Activated T-helper 1 cell treated with Interleukin-2 at 50 U/mL for 16 hours (primary cell): ENCODE results near the gene MYLK.

Experiments used
- DNase-seq: peaks from one replicate; pipeline ENCODE4 v3.0.0-alpha.2; 2020; ENCODE audit warnings: low read depth

Gene MYLK

DNA sequence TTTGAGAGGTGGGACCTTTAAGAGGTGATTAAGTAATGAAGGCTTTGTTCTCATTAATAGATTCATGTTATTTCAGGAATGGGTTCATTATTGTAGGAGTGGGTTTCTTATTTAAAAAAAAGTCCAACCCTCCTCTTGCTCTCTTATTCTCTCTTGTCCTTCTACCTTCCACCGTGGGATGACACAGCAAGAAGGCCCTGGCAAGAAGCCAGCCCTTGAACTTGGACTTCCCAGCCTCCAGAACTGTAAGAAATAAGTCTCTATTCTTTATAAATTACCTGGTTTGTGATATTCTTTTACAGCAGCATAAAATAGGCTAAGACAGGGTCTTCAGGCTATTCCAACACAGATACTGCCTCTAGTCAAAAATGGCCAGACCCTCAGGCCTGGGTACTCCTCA lies 62.2 kb downstream of the MYLK start:
- DNase-seq, result no peak

DNA sequence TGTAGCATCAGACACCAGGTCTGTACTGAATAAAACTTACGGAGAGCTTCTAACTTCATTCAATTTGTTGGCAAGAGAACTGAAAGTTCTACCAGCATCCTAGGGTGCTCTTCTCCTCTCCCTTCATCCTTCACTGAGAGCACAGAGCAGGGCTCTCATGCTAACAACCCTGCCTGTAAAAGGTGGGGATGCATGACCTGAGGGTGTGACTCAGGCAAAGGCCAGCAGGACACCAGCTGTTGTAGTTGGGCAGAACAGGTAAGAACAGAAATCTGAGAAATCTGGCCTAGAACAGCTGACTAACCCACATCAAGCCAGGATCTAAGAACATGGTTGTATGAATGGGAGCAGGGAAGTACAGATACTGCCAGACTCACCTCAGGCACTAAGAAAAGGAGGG lies 64.2 kb downstream of the MYLK start:
- DNase-seq, result no peak

DNA sequence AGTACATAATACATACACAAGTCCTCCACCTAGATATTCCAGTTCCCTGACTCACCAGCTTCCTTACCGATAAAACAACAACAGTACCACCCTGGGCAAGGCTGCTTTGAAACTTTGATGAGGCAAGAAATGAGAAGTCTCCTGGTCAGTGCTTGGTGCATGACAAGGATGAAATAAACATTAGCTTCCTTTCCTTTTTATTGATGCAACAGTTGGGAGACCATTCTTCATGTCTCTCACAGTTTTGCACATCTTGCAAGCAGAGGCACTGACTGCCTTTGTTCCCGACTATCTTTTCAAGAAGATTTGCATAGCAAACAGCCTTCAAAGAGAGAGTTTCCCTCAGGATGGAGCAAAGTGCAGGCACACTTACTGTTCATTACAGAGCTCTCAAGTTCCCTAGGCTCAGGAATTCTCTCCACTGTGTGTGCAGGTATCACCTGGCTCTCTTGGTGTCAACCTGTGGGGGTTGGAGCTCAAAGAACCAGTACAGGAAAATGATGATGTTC lies 65.2 kb downstream of the MYLK start:
- no peak for DNase-seq

DNA sequence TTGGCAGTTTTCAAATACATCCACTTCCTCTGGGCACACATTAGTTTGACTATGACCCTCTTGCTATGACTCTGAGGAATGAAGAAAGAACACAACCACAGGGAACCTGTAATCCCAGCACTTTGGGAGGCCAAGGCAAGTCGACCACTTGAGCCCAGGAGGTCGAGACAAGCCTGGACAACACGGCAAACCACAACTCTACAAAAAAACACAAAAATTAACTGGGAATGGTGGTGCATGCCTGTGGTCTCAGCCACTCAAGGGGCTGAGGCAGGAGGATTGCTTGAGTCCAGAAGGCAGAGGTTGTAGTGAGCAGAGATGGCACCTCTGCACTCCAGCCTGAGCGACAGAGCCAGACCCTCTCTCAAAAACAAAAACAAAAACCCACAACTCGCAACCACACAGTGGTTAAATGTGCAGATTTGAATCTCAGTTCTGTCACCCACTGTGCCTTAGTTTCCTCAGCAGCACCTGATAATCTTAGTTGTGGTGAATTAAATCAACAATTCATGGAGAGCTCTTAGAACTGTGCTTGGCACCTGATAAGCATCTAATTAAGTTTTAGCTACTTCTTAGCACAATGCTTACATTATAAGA lies 65.7 kb downstream of the MYLK start:
- DNase-seq, result no peak

DNA sequence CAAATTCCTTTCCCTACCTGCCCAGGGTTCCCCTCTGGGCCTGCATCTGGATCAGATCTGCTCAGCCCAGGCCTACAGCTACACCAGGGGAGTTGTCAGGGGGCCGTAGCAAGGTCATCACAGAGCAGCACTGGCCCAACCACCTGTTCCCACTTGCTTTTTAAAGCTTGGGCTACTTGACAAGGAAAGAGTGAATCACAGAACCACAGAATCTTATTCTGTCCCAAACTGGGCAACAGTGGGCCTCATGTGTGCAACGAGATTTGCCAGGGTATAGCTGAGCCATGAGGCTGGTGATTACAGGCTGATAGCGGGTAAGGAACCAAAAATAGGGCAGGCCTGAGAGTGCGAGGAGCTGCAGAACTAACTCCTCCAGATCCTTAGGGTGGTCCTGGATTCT lies 66.7 kb downstream of the MYLK start:
- DNase-seq, result no peak

DNA sequence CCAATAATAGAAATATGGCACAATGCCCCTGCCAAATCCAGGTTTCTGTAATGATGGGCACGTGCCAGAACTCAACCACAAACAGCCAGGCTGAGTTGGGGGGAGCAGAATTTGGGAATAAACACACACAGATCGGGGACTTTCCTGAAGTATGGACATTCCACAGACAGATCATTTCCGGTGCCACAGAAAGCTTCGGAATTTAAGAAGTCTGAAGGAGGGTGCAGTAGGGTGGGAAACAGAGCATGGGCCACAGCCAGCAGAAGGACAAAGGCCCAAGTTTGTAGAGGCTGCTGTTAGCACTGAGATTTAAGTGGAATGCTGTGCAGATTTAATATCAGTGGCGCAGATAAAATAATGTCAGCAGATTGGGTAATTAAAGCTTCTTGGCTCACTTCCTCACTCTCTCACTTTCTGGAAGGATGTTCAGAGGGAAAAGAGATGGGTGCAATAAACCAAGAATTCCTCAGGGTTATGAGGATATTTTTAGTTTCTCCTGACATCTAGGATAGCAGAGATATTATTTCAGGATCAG lies 67.4 kb downstream of the MYLK start:
- DNase-seq, result no peak

DNA sequence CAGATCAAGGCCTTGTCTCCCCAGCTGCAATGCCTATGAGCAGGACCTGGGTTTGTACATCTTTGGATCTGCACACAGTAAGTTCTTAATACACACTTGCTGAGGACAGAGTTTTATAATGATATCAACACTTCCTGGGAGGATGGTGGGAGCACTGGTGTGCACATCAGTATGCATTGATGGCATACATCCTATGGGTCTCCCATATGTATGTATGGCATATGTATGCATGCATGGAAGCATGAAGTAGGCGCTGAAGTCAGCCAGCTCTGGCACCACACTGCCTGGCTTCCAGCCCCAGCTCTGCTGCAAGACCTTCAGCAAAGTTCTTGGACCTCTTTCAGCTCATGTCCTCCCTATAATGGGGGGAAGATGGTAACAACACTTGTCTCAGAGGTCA lies 68.2 kb downstream of the MYLK start:
- DNase-seq, result no peak

DNA sequence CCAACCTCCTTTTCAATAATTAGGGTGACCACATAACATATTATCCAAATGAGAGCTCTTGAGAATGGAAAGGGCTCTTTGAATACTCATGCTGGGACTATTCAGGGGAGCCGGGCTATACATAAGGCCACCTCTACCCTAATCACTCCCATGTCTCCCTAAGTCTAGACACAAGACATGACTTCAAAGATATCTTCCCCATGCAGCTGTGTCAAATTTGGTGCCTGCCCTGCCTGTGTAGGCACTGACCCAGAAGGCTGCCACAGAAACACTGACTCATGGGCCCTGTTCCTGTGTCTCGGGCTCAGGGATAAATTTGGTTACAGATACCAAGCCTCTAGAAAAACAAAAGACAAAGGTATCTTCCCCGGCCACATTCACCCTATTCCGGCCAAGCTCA lies 70.3 kb downstream of the MYLK start:
- no peak for DNase-seq

DNA sequence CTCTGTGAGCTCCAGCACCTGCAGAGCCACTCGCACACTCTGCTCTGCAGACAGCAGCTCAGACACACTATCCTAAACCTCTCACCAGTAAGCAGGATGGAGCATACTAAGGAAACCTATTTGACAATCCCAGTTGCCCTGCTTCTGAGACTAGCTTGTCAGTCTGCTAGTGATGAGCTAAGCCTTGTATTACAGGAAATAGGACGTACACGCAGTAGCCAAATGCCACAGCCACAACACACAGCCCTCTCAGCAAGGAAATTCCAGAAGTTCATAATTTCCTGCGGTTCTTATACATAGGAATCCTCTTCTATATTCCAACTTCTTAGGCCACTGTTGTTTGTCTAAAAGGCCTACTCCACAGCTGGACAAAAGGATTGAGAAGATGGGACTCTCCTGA lies 74.5 kb downstream of the MYLK start:
- DNase-seq, result no peak

DNA sequence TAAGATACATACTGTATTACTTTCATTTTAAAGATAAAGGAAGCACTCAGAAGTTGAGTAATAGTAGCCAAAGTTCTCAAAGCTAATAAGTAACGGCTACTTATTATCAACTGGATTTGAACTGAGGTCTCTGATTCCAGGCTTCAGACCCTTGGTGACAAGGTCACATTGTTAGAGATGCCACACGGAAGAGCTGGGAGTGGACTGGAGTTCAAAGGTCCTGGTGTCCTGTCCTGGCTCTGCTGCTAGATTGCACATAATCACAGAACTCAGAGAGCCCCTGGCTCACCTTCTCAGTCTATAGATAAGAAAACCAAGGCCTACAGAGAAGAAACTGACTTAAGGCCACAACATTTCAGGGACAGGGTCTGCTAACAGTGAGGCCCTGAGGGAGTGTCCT lies 75.3 kb downstream of the MYLK start:
- DNase-seq, result no peak

DNA sequence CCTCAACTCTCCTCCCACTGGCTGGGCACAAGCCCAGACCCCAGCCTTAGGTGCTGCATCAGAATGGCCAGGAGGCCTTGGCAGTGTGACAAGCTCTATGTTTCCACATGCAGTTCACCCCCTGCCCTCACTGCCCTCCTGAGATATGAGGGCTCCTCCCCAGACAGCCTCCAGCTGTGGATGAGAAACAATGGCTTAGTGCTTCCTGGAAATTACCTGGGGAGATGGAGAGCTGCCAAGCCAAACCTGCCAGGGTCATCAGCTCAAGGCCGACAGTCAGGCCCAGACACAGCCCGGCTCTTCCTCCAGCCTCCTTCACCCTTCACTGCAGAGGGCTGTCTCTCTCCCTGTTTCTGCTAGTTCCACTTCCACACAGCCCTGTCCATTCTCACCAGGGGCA lies 76.3 kb downstream of the MYLK start:
- DNase-seq, result no peak

DNA sequence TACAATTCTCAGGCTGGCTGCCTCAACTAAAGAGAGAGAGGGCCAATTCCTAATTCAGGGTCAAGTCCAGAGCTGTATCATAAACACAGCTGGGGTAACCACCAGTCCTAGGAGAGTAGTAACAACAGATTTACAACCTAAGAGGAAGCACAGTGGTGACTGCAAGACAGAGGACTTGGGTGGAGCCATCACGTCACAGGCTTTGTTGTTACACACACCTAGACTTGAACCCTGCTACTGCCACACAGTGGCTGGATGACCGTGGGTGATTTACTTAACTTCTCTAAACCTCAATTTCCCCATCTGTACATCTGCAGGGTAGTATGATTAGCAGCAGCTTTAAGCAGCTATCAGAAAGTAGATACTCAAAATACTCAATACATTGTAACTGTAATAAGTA lies 78.6 kb downstream of the MYLK start:
- no peak for DNase-seq

DNA sequence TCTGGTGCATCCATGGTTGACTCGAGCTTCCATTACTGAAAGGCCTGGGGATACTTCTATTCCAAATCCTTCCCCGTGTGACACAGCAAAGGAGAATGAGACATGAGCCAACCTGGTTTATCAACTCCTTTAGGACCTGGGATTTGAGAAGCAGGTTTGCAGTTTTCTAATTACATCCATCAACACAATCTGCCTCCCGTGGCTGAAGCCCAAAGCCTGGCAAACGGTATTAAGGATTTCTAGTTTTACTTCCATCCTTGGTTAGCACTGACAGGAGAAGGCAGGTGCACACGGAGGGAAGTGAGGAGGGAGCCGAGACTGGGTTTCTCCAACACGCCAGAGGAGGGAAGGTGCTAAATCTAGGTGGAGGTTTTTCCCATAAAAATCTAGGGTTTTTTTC lies 79.0 kb downstream of the MYLK start:
- DNase-seq, result no peak

DNA sequence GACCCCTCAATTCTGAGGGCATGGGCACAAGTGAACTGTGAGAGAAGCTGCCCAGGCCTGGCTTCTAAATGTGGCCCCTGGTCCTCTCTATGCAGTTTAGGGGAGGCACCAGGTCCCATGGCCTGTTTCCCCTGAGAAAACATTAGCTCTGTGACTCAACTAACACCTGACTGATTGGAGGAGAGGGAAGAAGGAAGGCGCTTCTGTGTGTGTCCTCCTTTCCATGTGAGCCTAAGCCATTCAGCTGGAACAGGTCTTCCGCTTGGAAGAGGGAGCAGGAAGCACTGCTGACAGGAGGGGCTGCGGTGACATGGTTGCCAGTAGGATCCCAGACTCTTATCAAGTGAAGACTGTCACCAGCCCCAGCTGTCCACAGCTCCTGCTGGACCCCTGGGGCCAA lies 79.5 kb downstream of the MYLK start:
- no peak for DNase-seq

DNA sequence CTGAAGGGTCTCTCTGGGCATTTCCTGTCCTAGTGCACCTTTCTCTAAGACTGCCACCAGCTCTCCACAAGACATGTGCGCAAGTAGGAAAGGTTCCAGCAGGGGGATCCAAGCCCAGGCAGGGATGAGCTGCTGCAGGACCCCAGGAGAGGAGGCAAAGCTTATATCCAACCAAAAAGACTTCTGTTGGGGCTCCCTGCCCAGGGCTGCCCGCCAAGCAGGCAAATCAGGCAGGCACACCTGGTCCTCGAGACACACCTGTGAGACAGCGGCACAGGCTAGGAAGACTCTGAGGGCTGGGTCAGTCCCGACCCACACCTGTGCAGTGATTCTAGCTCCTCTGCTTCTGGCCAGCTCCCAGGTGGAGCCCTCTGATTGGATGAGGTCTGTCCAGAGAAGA lies 80.6 kb downstream of the MYLK start:
- no peak for DNase-seq

DNA sequence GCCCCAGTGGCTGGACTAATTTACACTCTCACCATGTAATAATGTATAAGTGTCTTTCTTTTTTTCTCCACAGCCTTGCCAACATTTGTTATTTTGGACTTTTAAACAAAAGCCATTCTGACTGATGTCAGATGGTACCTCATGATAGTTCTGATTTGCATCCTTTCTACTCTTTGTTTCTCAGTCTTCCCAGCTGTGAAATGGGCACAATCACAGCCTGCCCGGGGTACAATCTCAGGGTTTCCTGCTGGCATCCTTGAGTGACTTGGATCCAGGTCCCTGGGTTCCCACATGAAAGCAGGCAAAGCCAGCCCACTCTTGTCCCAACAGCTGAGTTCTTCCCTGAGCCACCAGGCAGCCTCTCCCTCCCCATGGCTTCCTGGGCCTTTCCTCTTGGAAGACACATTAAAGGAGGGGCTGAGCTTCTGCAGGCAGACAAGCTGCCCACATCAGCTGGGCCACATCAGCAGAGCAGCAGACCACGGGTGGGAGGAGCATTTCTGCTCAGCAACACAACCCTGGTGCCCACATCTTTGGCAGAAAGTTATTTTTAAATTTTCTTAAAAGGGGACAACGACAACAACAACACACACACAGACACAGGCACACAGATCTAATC lies 82.0 kb downstream of the MYLK start:
- DNase-seq, result no peak

DNA sequence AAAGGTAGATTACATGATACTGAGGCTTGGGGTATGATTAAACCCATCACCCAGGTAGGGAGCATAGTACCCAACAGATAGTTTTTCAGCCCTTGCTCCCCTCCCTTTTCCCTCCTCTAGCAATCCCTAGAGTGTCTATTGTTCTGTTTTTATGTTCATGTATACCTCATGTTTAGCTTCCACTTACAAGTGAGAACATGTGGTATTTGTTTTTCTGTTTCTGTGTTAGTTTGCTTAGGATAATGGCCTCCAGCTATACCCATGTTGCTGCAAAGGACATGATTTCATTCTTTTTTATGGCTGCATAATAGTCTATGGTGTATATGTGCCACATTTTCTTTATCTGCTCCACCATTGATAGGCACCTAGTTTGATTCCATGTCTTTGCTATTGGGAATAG lies 82.7 kb downstream of the MYLK start:
- DNase-seq, result no peak

DNA sequence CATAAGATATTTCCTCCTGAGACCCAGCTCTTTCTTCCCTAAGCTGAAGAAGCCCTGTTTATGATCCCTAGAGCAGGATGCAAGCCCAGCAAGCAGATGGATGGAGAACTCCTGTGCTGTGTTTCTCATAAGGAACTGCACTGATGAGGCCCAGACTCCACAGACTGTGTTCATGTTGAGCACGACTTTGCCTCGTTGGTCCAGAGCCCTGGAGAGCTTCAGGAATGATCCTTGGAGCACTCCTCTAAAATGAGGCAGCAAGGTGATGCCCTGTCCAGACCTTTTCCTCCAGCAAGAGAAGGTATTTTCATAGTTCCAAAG lies 83.8 kb downstream of the MYLK start:
- DNase-seq, result no peak

DNA sequence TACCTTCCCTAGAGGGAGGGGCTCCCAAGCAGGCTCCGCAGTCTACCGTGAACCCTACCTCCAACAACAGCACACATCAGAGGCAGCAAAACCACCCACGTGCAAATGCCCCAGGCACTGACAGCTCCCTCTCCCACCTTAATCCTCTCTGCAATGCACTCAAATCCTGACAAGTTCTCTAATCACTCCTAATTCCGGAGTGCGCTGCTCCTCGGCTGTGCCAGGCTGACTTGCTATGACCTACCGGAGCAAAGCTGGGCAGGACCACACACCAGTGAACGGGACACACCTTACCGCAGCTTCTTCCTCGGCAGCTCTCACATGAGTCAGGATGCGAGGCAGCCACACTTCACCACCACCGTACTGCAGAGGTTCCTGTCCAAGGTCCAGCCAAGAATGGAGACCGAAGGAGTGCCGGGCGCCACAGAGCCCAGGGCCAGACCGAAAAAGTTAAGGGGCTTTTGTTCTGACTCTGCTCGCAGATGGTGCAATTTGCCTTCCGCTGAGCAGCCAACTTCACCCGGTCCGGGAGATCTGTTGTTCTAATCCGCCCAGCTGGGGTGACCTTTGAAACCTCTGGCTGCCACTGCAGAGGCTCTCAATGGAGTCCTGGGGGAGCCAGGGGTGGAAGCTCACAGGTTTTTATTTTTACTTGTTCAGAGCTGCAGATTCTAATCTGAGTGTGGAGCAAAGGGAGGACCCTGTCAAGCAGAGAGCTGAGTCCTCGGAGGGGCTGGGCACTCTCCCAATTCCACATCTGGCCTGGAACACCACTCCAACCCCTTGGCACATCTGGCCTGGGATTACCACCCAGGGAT lies 84.4 kb downstream of the MYLK start:
- no peak for DNase-seq

DNA sequence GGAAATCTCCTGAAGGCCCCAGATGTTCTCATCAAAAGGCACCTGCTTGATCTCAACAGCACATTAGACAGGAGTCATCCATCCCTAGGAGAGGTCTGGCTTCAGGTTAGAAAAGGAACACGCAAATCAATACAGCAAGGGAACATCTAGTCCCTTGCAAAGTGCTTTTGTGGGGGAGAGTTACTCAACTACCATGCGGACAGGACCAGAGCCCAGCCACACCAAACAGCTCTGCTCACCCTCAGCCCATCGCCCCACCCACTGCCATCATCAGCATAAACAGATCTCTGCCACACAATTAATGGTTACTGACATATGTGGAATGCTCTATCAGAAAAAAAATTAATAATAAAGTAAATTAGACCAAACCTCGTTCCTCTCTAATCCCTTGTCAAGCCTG lies 85.6 kb downstream of the MYLK start:
- DNase-seq, result no peak

DNA sequence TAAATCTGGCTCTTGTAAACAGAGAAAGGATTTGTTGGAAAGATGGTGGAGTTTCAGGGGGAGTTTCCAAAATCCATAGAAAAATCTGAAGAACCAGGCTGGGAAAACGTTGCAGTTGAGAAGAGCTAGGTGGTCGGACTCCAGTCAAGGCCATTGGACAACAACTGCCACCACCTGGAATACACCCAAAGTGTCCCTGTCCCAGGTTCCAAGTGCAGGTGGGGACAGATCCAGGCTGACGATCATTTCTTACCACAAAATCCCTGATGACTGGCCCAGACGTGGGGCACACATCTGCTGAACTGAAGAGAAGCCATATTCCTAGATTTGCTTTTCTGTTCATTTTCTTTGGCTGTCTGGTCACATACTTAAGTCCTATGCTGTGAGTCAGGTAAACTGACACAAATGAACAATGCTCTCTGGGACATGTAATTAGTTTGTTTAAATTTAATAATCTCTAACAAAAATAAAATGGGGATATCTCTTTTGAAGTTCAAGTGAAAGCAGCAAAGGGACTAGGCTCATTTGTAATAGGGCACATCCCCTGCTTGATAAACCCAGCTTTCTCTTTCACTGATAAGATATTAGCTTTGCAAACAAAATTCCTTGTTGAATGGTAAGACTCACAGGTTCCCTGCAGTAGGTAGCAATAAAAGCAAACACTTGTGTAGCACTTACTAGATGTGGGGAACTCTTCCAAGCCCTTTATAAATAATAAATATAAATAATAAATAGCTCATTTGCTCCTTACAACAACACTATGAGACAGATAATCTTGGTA lies 88.5 kb downstream of the MYLK start:
- no peak for DNase-seq

DNA sequence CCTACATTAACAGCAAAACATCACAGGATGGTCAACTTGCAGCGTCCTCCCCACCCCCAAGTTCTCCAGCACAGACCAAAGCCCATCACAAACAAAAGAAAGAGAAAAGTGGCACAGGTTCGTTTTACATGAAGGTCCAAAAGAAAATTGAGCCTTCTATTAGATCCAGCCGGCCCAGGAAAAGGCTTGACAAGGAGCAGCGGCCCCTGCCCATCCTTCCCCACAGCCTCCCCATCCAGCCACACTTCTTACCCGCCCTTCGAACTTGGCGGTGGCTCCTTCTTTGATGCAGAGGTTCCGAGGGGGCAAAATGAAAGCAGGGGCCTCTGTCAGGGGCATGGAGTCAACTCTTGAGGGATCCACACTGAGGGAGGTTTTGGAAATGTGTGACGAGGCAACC lies 90.7 kb downstream of the MYLK start:
- DNase-seq, result no peak
